Endothelial cell of umbilical vein (primary cell): ENCODE data around the gene SMIM38. TPM values are rescaled to one million over a fixed set of nuclear protein-coding genes. Genes with fewer than 3 reads are reported as not detected.

ENCODE experiments used
- BruUV-seq: library from RNA; stranded (reverse); fragments of 400-500 nt; replicated peaks from 2 replicates; lab custom pipeline; 2021; lab: Mats Ljungman, UMichigan
- CTCF ChIA-PET: fragments of 300-600, 350-600 bp; sonication (Branson Sonifier 250); formaldehyde crosslinking; loops from one replicate; lab custom pipeline; 2021; ENCODE audit warnings: antibody characterized with exemption, inconsistent platforms; lab: Charles Lee
- POLR2A ChIA-PET: fragments of 300-600, 350-600 bp; sonication (Branson Sonifier 250); formaldehyde crosslinking; loops from one replicate; lab custom pipeline; 2021; ENCODE audit warnings: antibody characterized with exemption, inconsistent platforms; lab: Charles Lee
- DNase-seq: peaks from one replicate; pipeline ENCODE4 v3.0.0-alpha.2; 2011; ENCODE audit warnings: low read depth, low spot score
- FAIRE-seq: peaks from 2 replicates; lab custom pipeline; 2011; peaks lifted over from hg19 to GRCh38; lab: Jason Lieb, UNC
- H2AFZ ChIP-seq: 2 replicates; pipeline ENCODE4 v1.6.0; 2012; ENCODE audit warnings: low read depth, low read length, control low read depth, inconsistent platforms
- H3K27ac ChIP-seq: 2 replicates; pipeline ENCODE4 v1.5.1; 2011; ENCODE audit warnings: low read depth, mild to moderate bottlenecking, control low read depth, low read length, moderate library complexity; ENCODE audit not compliant: insufficient read depth
- H3K27me3 ChIP-seq, 2 experiments: 2 replicates each; pipeline versions ENCODE4 v1.6.0 to v1.6.1; 2011; ENCODE audit warnings: low read length in 2 of 2, mixed read lengths in 1 of 2; ENCODE audit not compliant: control insufficient read depth in 2 of 2, insufficient read depth in 2 of 2
- H3K36me3 ChIP-seq, 2 experiments: 2 replicates in 1 of 2; 3 replicates in 1 of 2; pipeline ENCODE4 v1.5.1; 2011; ENCODE audit warnings: low read length in 2 of 2, mild to moderate bottlenecking in 1 of 2, moderate library complexity in 1 of 2; ENCODE audit not compliant: control insufficient read depth in 2 of 2, insufficient read depth in 2 of 2; ENCODE audit errors: extremely low read depth in 1 of 2
- H3K4me1 ChIP-seq: 3 replicates; pipeline ENCODE4 v1.5.1; 2011; ENCODE audit warnings: mild to moderate bottlenecking, low read length; ENCODE audit not compliant: control insufficient read depth, insufficient read depth; ENCODE audit errors: extremely low read depth
- H3K4me2 ChIP-seq: 2 replicates; pipeline ENCODE4 v1.6.1; 2011; ENCODE audit warnings: low read length, control low read depth, mixed read lengths; ENCODE audit not compliant: insufficient read depth
- H3K4me3 ChIP-seq, 3 experiments: fragments of 200-600 bp in 1 of 3; sonication (generic), shearing (Covaris generic) in 1 of 3; replicated peaks in 1 of 3; 2 replicates each; pipeline ENCODE4 v1.5.1; 2011 to 2016; ENCODE audit warnings: control low read depth in 3 of 3, low read length in 3 of 3, mild to moderate bottlenecking in 2 of 3, inconsistent platforms in 1 of 3, low read depth in 1 of 3, moderate library complexity in 1 of 3; ENCODE audit not compliant: insufficient read depth in 1 of 3
- H3K79me2 ChIP-seq: 2 replicates; pipeline ENCODE4 v1.6.0; 2012; ENCODE audit warnings: low read length, inconsistent platforms; ENCODE audit not compliant: control insufficient read depth, insufficient read depth
- H3K9ac ChIP-seq: replicated peaks from 2 replicates; pipeline ENCODE3; 2011; ENCODE audit warnings: low read length, control low read depth; ENCODE audit not compliant: insufficient read depth; ENCODE audit errors: extremely low read depth
- H3K9me1 ChIP-seq: replicated peaks from 3 replicates; pipeline ENCODE4 v1.6.0; 2011; ENCODE audit warnings: mild to moderate bottlenecking, low read length; ENCODE audit not compliant: control insufficient read depth, insufficient read depth; ENCODE audit errors: extremely low read depth
- H3K9me3 ChIP-seq: replicated peaks from 2 replicates; pipeline ENCODE4 v1.5.1; 2012; ENCODE audit warnings: low read length, inconsistent platforms; ENCODE audit not compliant: control insufficient read depth, insufficient read depth
- H4K20me1 ChIP-seq: replicated peaks from 2 replicates; pipeline ENCODE3; 2011; ENCODE audit warnings: mild to moderate bottlenecking, low read length; ENCODE audit not compliant: control insufficient read depth, insufficient read depth; ENCODE audit errors: extremely low read depth
- EZH2 ChIP-seq: IDR thresholded peaks from 2 replicates; pipeline ENCODE4 v1.6.1; 2012; ENCODE audit warnings: borderline replicate concordance, low read depth, mild to moderate bottlenecking, moderate library complexity, low read length, inconsistent platforms; ENCODE audit not compliant: severe bottlenecking
- FOS ChIP-seq: IDR thresholded peaks from 2 replicates; pipeline ENCODE4 v1.6.1; 2011; ENCODE audit warnings: mild to moderate bottlenecking, low read length, moderate library complexity, borderline replicate concordance; ENCODE audit not compliant: insufficient read depth
- GATA2 ChIP-seq: IDR thresholded peaks from 2 replicates; pipeline ENCODE4 v1.7.0; 2011; ENCODE audit warnings: low read depth, mild to moderate bottlenecking, moderate library complexity, mixed read lengths, low read length; ENCODE audit not compliant: insufficient read length, insufficient read depth
- JUN ChIP-seq: IDR thresholded peaks from 2 replicates; pipeline ENCODE4 v1.6.1; 2011; ENCODE audit warnings: borderline replicate concordance, low read depth; ENCODE audit not compliant: insufficient read length, insufficient read depth
- MAX ChIP-seq: IDR thresholded peaks from 2 replicates; pipeline ENCODE4 v1.6.1; 2011; ENCODE audit not compliant: insufficient read depth, insufficient read length
- MYC ChIP-seq: IDR thresholded peaks from one replicate; pipeline ENCODE4 v1.6.1; 2011; ENCODE audit warnings: mild to moderate bottlenecking, low read depth, low read length
- POLR2A ChIP-seq: IDR thresholded peaks from 2 replicates; pipeline ENCODE4 v1.6.1; 2012; ENCODE audit warnings: low read depth, mild to moderate bottlenecking, control low read depth, low read length
- POLR2AphosphoS5 ChIP-seq: IDR thresholded peaks from 2 replicates; pipeline ENCODE4 v1.6.1; 2012; ENCODE audit warnings: low read depth, mild to moderate bottlenecking, control low read depth, low read length, moderate library complexity; ENCODE audit not compliant: insufficient read depth
- dilution Hi-C: fragments of 300-500 bp; cut with MboI; formaldehyde crosslinking; loops from one replicate; pipeline ENCODE4 v1.15.0; 2019; ENCODE audit warnings: low sequenced_read_pairs; ENCODE audit not compliant: extremely low pct_ligation_motif_present
- intact Hi-C: fragments of 100-400 bp; cut with micrococcal nuclease; formaldehyde crosslinking; loops from one replicate; pipeline ENCODE4 v1.10.0; 2022
- polyA plus RNA-seq, 4 experiments: library from polyadenylated mRNA; depleted of rRNA in 3 of 4; stranded (reverse) in 3 of 4; unstranded in 1 of 4; fragments of >200 nt; gene quantifications; 2 replicates each; pipeline versions ENCODE4 v1.2.1 to v1.2.3, GENCODE V29; 2011 to 2012; ENCODE audit warnings: missing spikeins in 1 of 4
- total RNA-seq: library from RNA; stranded (reverse); gene quantifications from 2 replicates; pipeline ENCODE4 v1.2.3, GENCODE V29; 2021
- TF ChIP-seq, protein P1 (sequence below), 2 donors: IDR thresholded peaks; 1 replicate in 1 of 2; 2 replicates in 1 of 2; pipeline ENCODE4 v1.5.1; 2011; ENCODE audit warnings: low read length in 2 of 2, mild to moderate bottlenecking in 2 of 2, moderate library complexity in 2 of 2, control low read depth in 1 of 2, inconsistent platforms in 1 of 2, low read depth in 1 of 2; ENCODE audit not compliant: insufficient read depth in 1 of 2; ENCODE audit errors: extremely low read depth in 1 of 2

Gene SMIM38
- total and polyA plus RNA-seq, 2 donors (not counting 3 experiments of a cell fraction or from before 2014, with no cell fraction given), result 0.03 TPM; not detected in 1

- DNase-seq (no peak), FAIRE-seq (no peak)
- Histone ChIP-seq H3K9me1 (no peaks in the 10 kb centered on the region), H3K9me3 (no peaks in the 10 kb centered on the region), H2AFZ (no peak overlapping the region), H3K27me3 (peaks cover 4% of the 10 kb centered on the region in 2 experiments), H3K9ac (no peak overlapping the region), H3K79me2 (no peaks in the 10 kb centered on the region), H4K20me1 (no peaks in the 10 kb centered on the region), H3K4me2 (no peak overlapping the region), H3K4me3 (no peak overlapping the region), H3K27ac (no peak overlapping the region), H3K4me1 (peaks cover 7% of the 10 kb centered on the region), H3K36me3 (no peaks in the 10 kb centered on the region)
- ChIA-PET CTCF (interaction anchor here (1.8 kb wide), 1 partner anchor 39 kb away, joined by 7 read pairs; no protein-coding TSS in a partner anchor), POLR2A (no interaction called here)
- TF ChIP-seq JUN (no peak), EZH2 (no peak), GATA2 (no peak), FOS (no peak), POLR2A (no peak), POLR2AphosphoS5 (no peak), MYC (no peak), MAX (no peak)
- TF ChIP-seq, protein P1, sequence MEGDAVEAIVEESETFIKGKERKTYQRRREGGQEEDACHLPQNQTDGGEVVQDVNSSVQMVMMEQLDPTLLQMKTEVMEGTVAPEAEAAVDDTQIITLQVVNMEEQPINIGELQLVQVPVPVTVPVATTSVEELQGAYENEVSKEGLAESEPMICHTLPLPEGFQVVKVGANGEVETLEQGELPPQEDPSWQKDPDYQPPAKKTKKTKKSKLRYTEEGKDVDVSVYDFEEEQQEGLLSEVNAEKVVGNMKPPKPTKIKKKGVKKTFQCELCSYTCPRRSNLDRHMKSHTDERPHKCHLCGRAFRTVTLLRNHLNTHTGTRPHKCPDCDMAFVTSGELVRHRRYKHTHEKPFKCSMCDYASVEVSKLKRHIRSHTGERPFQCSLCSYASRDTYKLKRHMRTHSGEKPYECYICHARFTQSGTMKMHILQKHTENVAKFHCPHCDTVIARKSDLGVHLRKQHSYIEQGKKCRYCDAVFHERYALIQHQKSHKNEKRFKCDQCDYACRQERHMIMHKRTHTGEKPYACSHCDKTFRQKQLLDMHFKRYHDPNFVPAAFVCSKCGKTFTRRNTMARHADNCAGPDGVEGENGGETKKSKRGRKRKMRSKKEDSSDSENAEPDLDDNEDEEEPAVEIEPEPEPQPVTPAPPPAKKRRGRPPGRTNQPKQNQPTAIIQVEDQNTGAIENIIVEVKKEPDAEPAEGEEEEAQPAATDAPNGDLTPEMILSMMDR (IDR thresholded peaks at IDR 0.05; ENCODE audit: extremely low read depth in 1 of 2, insufficient read depth in 1 of 2, low read depth in 1 of 2, low read length in 2 of 2), result no peak
- dilution Hi-C loops (no loop called here), intact Hi-C loops (no loop called here)
- BruUV-seq, result no TSS peak
These were observed 15.0 kb downstream of the SMIM38 start for GRCh38 chr11:69170704-69171103.
